Effector memory CD4-positive, alpha-beta T cell (primary cell): Measurements from ENCODE around the gene CTNND2.

ENCODE experiments used
- DNase-seq, 3 donors: peaks; one replicate each; pipeline ENCODE4 v3.0.0-alpha.2; 2020
- H3K27ac ChIP-seq: 2 replicates; pipeline ENCODE4 v1.7.0; 2013; ENCODE audit warnings: mild to moderate bottlenecking, low read length, moderate library complexity; ENCODE audit not compliant: insufficient read depth, poor library complexity, severe bottlenecking
- H3K27me3 ChIP-seq: replicated peaks from 2 replicates; pipeline ENCODE4 v1.7.0; 2013; ENCODE audit warnings: mild to moderate bottlenecking, low read length; ENCODE audit not compliant: insufficient read depth, control insufficient read depth, poor library complexity, severe bottlenecking
- H3K36me3 ChIP-seq: 2 replicates; pipeline ENCODE4 v1.7.0; 2013; ENCODE audit warnings: mild to moderate bottlenecking, low read length, moderate library complexity; ENCODE audit not compliant: control insufficient read depth, insufficient read depth
- H3K4me1 ChIP-seq: 2 replicates; pipeline ENCODE4 v1.7.0; 2013; ENCODE audit warnings: low read length, mild to moderate bottlenecking; ENCODE audit not compliant: control insufficient read depth, insufficient read depth, poor library complexity, severe bottlenecking
- H3K4me3 ChIP-seq: 2 replicates; pipeline ENCODE4 v1.7.0; 2013; ENCODE audit warnings: low read length, low read depth, mild to moderate bottlenecking; ENCODE audit not compliant: insufficient read depth, poor library complexity, severe bottlenecking
- H3K9me3 ChIP-seq: 2 replicates; pipeline ENCODE4 v1.7.0; 2013; ENCODE audit warnings: mild to moderate bottlenecking, low read length, moderate library complexity; ENCODE audit not compliant: control insufficient read depth

CTNND2 gene

DNA sequence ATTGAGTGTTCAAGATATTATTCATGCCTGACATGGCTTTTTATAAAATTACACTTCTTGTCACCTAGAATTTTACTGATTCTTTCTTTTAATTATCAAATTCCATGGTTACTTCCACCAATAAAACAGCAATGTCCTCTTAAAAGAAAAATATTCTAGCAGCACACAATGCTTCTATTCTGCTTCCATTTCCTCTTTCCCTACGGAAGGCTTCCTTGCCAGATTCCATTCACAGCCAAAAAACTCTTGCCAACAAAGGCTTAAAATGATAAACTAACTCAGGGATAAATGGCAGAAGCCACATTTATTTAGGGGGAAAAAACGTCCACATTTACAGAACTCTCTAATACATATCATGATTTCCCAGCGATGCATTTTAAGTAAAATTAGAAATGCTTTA lies 111.6 kb downstream of the CTNND2 start:
- H3K27ac ChIP-seq, result no peak overlapping the region
- no peaks in the 10 kb centered on the region for H3K36me3 ChIP-seq
- no peak for DNase-seq
- H3K9me3 ChIP-seq, result no peaks in the 10 kb centered on the region
- H3K4me1 ChIP-seq, result no peaks in the 10 kb centered on the region
- no peak overlapping the region for H3K4me3 ChIP-seq
- H3K27me3 ChIP-seq, result no peaks in the 10 kb centered on the region

DNA sequence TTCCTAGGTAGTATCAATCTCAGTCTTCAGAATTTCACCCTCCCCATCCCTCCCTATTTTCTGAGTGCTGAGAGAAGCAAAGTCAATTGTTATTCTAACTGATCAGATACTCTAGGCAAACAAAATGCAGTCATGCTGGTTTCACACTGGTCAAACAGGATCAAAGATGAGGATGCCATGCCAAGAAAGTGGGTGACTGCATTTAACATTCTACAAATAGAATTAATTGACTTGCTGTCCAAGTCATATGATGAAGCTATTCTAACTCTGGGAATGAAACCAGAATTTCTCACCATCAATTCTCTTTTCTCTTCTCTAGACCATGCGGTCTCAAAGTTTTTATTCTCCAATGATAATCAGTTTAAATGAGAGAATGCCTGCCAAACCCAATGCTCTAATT lies 112.5 kb downstream of the CTNND2 start:
- H3K4me1 ChIP-seq, result no peaks in the 10 kb centered on the region
- no peaks in the 10 kb centered on the region for H3K27me3 ChIP-seq
- DNase-seq, result no peak
- no peaks in the 10 kb centered on the region for H3K9me3 ChIP-seq
- no peak overlapping the region for H3K4me3 ChIP-seq
- no peak overlapping the region for H3K27ac ChIP-seq
- H3K36me3 ChIP-seq, result no peaks in the 10 kb centered on the region

DNA sequence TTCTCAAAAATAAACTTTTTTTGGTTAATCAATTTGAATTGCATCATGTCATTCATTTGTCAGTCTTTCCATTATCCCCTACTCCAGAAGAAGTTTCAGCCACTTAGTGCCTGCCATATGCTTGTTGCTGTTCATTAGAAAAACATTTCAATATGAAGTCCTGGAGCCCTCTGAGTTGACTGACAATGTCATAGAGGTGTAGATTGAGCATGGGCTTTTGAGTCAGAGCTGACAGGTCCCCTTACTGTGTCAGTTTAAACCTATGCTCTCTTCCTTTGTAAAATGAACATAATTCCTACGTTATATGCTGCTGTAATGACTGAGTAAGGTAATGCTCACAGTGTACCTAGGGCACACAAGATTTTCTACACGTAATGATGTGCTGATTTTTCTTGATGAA lies 114.0 kb downstream of the CTNND2 start:
- no peaks in the 10 kb centered on the region for H3K9me3 ChIP-seq
- no peak overlapping the region for H3K4me3 ChIP-seq
- H3K27ac ChIP-seq, result no peak overlapping the region
- no peak for DNase-seq
- H3K4me1 ChIP-seq, result no peaks in the 10 kb centered on the region
- no peaks in the 10 kb centered on the region for H3K36me3 ChIP-seq
- H3K27me3 ChIP-seq, result no peaks in the 10 kb centered on the region

DNA sequence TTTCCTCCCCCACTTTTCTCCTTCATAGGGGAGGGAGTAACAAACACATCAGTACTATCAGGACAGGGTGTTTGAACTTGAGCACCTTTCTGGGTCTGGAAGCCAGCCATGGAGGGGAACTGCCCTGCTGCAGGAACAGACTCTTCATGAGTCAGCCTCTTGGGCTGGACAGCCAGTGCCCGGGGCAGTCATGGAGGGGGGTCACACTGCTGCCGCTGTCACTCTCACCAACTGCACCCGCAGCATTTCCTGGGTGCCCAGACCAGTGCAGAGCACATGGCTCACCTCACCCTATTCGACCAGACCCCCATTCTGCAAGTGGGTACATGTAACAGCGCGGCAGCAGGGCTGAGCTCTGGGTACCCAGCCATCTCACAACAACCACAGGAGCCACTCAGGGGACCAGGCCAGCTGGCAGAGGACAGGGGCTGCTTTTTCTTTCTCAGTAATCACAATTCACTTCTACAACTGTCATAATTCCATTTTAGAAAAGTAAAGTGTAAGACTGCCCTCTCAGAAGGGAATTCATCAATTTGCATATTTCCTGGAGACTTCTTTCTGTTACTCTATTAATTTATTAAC lies 118.4 kb downstream of the CTNND2 start:
- Histone ChIP-seq H3K4me3 (no peak overlapping the region), H3K27ac (no peak overlapping the region), H3K36me3 (no peaks in the 10 kb centered on the region), H3K4me1 (no peaks in the 10 kb centered on the region), H3K9me3 (no peaks in the 10 kb centered on the region), H3K27me3 (no peaks in the 10 kb centered on the region)
- no peak for DNase-seq

DNA sequence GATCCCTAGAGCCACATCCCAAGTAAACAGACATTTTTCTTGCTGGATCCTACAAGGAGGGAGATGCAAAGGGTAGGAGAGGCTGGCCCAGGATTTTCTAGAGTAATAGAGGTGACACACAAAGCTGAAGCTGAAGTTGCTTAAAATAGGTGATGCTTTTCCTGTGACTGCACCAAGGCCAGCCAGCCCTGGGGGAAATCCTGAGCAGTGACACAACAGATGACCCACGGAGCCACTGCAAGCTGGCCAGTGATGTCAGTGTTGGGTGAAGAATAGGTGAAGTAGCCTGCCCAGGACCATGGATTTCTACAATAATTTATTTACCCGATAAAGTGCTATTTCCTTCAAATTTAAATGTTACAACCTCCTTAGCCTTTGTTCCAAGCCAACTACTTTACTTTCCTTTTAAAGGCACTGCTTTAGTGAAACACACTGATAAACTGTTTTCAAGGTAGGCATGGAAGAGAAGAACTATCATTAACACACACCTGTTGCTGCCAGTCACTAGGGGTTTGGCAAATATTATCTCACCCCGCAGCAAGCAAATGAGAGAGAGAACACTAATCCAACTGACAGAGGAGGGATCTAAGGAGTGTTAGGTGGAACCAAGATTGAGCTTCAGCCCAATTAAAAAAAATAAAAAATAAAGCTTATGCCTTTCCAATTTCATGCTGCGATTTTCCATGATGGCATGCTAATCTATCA lies 123.5 kb downstream of the CTNND2 start:
- DNase-seq, result no peak
- Histone ChIP-seq H3K4me3 (no peak overlapping the region), H3K4me1 (no peaks in the 10 kb centered on the region)

DNA sequence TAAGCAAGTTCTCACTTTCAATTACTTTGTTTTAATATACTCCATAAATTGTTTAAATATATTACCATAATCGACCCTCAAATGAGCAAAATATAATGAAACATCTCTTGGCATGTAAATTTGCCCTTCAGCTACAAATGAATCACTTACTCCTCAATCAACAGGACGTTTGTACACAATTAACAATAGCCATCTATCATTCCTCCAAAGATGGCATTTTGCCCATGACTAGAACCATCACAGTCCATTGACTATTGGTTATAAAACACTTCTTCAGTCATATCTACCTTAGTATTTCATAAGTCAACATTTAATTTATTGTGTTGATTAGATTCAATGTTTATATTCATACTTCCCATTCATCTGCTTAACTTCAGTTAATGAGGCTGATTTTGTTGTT lies 127.2 kb downstream of the CTNND2 start:
- Histone ChIP-seq H3K4me3 (no peak overlapping the region), H3K9me3 (no peaks in the 10 kb centered on the region), H3K36me3 (no peaks in the 10 kb centered on the region), H3K27me3 (no peaks in the 10 kb centered on the region), H3K27ac (no peak overlapping the region), H3K4me1 (no peaks in the 10 kb centered on the region)
- DNase-seq, result no peak

More for the DNA sequence above, 123.5 kb downstream of the CTNND2 start:
- Histone ChIP-seq H3K27me3 (no peaks in the 10 kb centered on the region), H3K36me3 (no peaks in the 10 kb centered on the region), H3K9me3 (no peaks in the 10 kb centered on the region), H3K27ac (no peak overlapping the region)

DNA sequence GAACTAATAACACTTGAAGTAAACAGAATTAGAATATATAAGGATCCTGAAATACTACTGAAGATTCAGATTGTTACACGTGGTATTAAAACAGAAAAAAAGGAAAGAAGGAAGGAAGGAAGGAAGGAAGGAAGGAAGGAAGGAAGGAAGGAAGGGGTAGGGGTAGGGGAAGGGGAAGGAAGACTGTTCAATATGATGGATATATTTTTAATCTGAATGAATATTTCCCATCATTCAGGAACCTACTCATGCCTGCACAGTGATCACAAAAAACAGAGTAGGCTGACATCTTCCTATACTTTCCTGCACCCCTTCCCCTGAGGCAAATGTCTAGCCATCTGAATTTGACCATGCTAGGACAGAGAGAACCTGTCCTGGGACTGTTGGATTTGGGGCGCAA lies 133.9 kb downstream of the CTNND2 start:
- Histone ChIP-seq H3K4me1 (no peaks in the 10 kb centered on the region), H3K27me3 (no peaks in the 10 kb centered on the region), H3K27ac (no peak overlapping the region), H3K4me3 (no peak overlapping the region), H3K9me3 (no peaks in the 10 kb centered on the region), H3K36me3 (no peaks in the 10 kb centered on the region)
- DNase-seq, result no peak

DNA sequence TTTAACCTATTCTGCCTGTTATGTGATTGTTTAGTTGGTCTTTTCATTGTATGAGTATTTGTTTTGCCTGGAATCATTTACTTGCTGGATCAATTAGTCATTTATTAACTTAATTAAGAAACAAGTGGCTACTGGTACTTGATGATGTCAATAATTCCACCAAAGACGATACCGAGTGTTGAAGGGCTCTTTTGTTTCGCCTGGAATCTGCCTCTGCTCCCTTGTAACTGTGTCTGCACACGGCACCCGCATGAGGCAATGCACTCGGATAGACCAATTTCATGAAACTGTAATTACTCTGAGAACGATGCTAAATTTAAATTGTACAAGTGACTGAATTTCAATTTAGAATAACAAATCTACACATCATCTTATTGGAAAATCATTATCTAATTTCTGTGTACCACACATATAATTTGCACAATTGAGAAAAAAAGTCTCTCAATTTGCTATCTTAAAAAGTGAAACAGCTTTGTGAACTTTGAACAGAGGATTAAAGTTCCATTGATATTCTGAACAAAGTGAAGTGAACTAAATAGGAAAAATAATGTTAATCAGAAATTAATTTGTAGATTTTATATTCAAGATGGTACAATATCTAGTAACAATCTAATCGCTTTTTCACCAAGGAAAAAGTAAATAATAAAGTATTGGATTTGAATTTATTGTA lies 143.2 kb downstream of the CTNND2 start:
- Histone ChIP-seq H3K9me3 (no peaks in the 10 kb centered on the region), H3K27ac (no peak overlapping the region), H3K36me3 (no peaks in the 10 kb centered on the region), H3K4me3 (no peak overlapping the region), H3K27me3 (no peaks in the 10 kb centered on the region), H3K4me1 (no peaks in the 10 kb centered on the region)
- no peak for DNase-seq

DNA sequence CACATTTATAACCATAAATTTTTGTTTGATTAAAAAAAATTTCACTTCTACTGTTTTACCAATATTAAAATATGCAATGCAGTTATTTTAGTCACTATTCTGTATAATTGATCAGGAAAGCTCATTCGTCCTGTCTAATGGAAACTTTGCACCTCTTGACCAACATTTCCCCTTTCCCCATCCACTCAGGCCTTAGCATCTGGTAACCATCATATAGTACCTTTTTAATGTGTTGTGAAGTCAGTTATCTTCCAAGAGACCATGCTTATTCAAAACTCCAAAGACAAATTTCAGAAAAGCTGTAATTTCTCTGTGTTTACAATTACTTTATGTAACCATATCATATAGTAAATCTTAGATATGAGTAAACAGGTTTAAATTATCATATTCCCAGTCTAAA lies 145.9 kb downstream of the CTNND2 start:
- Histone ChIP-seq H3K4me1 (no peaks in the 10 kb centered on the region), H3K27ac (no peak overlapping the region), H3K36me3 (no peaks in the 10 kb centered on the region), H3K9me3 (no peaks in the 10 kb centered on the region), H3K27me3 (no peaks in the 10 kb centered on the region), H3K4me3 (no peak overlapping the region)
- DNase-seq, result no peak

DNA sequence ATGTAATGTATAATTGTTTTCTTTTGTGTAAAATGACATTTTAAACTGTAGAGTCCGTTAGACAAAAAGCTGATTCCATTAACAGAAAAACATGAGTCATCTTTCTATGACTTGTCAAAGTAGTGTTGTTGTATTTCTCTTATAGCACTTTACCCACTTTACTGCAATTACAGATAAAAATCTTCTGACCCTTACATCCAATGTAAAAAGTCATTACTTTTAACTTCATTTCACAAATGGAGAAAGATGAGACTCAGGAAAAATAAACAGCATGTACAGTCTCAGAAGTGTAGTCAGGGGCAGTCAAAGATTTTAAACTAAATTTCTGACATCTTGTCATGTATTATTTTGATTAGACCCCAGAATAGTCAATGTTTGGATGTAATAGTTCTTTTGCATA lies 146.6 kb downstream of the CTNND2 start:
- no peaks in the 10 kb centered on the region for H3K4me1 ChIP-seq
- no peak overlapping the region for H3K4me3 ChIP-seq
- H3K27ac ChIP-seq, result no peak overlapping the region
- DNase-seq, result no peak
- no peaks in the 10 kb centered on the region for H3K36me3 ChIP-seq
- no peaks in the 10 kb centered on the region for H3K9me3 ChIP-seq
- H3K27me3 ChIP-seq, result no peaks in the 10 kb centered on the region
